Lung (tissue), 12 donors: Measurements from ENCODE around the gene SEMA5A. TPM values are rescaled to one million over a fixed set of nuclear protein-coding genes. Genes with fewer than 3 reads are reported as not detected.
A peak's percentile ranks its signal among the peaks of the same experiment; 100 is the strongest.

ENCODE experiments used
- ATAC-seq: fragments of 200-7000 bp; cut with Tn5 transposase; one replicate; pipeline ENCODE4 v1.9.1; 2020; ENCODE audit warnings: moderate number of reproducible peaks; ENCODE audit not compliant: insufficient read depth, low FRiP score
- DNase-seq, 3 donors: peaks; one replicate each; pipeline ENCODE4 v3.0.0-alpha.2; 2013 to 2017
- H3K27ac ChIP-seq, 2 donors: one replicate each; pipeline ENCODE4 v1.5.1; 2013; ENCODE audit warnings: mild to moderate bottlenecking in 2 of 2, moderate library complexity in 2 of 2, control low read depth in 1 of 2, inconsistent platforms in 1 of 2, low read depth in 1 of 2, low read length in 1 of 2
- H3K27me3 ChIP-seq, 3 donors: one replicate each; pipeline ENCODE4 v1.5.1; 2013; ENCODE audit warnings: low read length in 2 of 3; ENCODE audit not compliant: control insufficient read depth in 3 of 3, insufficient read depth in 3 of 3
- H3K36me3 ChIP-seq, 4 donors: one replicate each; pipeline ENCODE4 v1.5.1; 2013; ENCODE audit warnings: low read length in 4 of 4, mild to moderate bottlenecking in 1 of 4, moderate library complexity in 1 of 4; ENCODE audit not compliant: control insufficient read depth in 4 of 4, insufficient read depth in 4 of 4
- H3K4me1 ChIP-seq, 5 donors: one replicate each; pipeline ENCODE4 v1.5.1; 2013; ENCODE audit warnings: low read length in 5 of 5, mild to moderate bottlenecking in 2 of 5, moderate library complexity in 1 of 5; ENCODE audit not compliant: control insufficient read depth in 5 of 5, insufficient read depth in 5 of 5
- H3K4me3 ChIP-seq: one replicate; pipeline ENCODE4 v1.5.1; 2013; ENCODE audit warnings: mild to moderate bottlenecking, control low read depth, moderate library complexity
- H3K9ac ChIP-seq, 2 donors: one replicate each; pipeline ENCODE4 v1.5.1; 2013; ENCODE audit warnings: low read length in 2 of 2, control low read depth in 1 of 2; ENCODE audit not compliant: insufficient read depth in 1 of 2
- H3K9me3 ChIP-seq, 4 donors: one replicate each; pipeline ENCODE4 v1.5.1; 2013; ENCODE audit warnings: low read length in 3 of 4, mild to moderate bottlenecking in 1 of 4, moderate library complexity in 1 of 4; ENCODE audit not compliant: control insufficient read depth in 4 of 4, insufficient read depth in 3 of 4
- CTCF ChIP-seq: IDR thresholded peaks from 2 replicates; pipeline ENCODE4 v1.5.1; 2012; ENCODE audit warnings: mild to moderate bottlenecking; ENCODE audit errors: control extremely low read depth, extremely low read depth
- WGBS, 2 donors: extraction: QIAGEN DNeasy Blood & Tissue Kit; methylation state at CpG; one replicate each; pipeline ENCODE4 v1.1.7; 2013; 5-methylcytosine and 5-hydroxymethylcytosine counted together
- polyA plus RNA-seq, 2 donors: library from polyadenylated mRNA; stranded (reverse); fragments of 200-250 nt; gene quantifications; one replicate each; pipeline ENCODE4 v1.2.1, GENCODE V29; 2013
- total RNA-seq, 2 donors: library from RNA; depleted of rRNA in 1 of 2; stranded (reverse); fragments of >200 nt in 1 of 2; gene quantifications; one replicate each; pipeline ENCODE4 v1.2.1, GENCODE V29; 2014 to 2021
- donor health status: control.
- donor health status: control.
- donor health status: Bipolar disorder and iron deficiency.
- donor health status: healthy.
- donor health status: DM: yes; HTN: yes; CAD: no.

The SEMA5A gene
- total and polyA plus RNA-seq, 4 donors: 3.1 to 44.9 (median 13.7) TPM

- H3K9me3 ChIP-seq: no peaks in the 10 kb centered on the region
- H3K27ac ChIP-seq: no peak overlapping the region
- H3K36me3 ChIP-seq: no peaks in the 10 kb centered on the region
- DNase-seq: no peak
- no peak overlapping the region for H3K9ac ChIP-seq
- no peak overlapping the region for H3K4me3 ChIP-seq
- H3K27me3 ChIP-seq: no peaks in the 10 kb centered on the region
- no peak for ATAC-seq
- 96% methylated on average over 6 of the region's 6 CpGs for WGBS, 2 donors
- H3K4me1 ChIP-seq: no peaks in the 10 kb centered on the region
- no peak for TF ChIP-seq CTCF
Observed at GRCh38 chr5:9124838-9125237, 421.0 kb downstream of the SEMA5A start.

- H3K9me3 ChIP-seq: no peaks in the 10 kb centered on the region
- 63 to 76% methylated on average over 3 of the region's 3 CpGs for WGBS, 2 donors
- no peak for DNase-seq
- H3K36me3 ChIP-seq: no peaks in the 10 kb centered on the region
- H3K4me3 ChIP-seq: no peak overlapping the region
- no peaks in the 10 kb centered on the region for H3K4me1 ChIP-seq
- no peak for ATAC-seq
- no peak overlapping the region for H3K9ac ChIP-seq
- no peaks in the 10 kb centered on the region for H3K27me3 ChIP-seq
- TF ChIP-seq CTCF: no peak
- H3K27ac ChIP-seq: peak overlapping the region in 1 of 2 donors; percentile 11
Observed at GRCh38 chr5:9124071-9124470, 421.8 kb downstream of the SEMA5A start.

- Histone ChIP-seq H3K4me1 (no peaks in the 10 kb centered on the region), H3K27ac (no peak overlapping the region), H3K9me3 (no peaks in the 10 kb centered on the region), H3K4me3 (no peak overlapping the region), H3K36me3 (peaks cover 0 to 4% (median 1%) of the 10 kb centered on the region in 4 donors), H3K9ac (no peak overlapping the region), H3K27me3 (no peaks in the 10 kb centered on the region)
- DNase-seq: no peak
- no peak for ATAC-seq
- no peak for TF ChIP-seq CTCF
- 93 to 96% methylated on average over 16 of the region's 16 CpGs for WGBS, 2 donors
Observed at GRCh38 chr5:9122528-9122927, 423.3 kb downstream of the SEMA5A start.

GRCh38 chr5:9121597-9121996 lies 424.3 kb downstream of the SEMA5A start:
- 37 to 57% methylated on average over 1 of the region's 1 CpG for WGBS, 2 donors
- no peak for DNase-seq
- TF ChIP-seq CTCF: no peak

More at GRCh38 chr5:9121597-9121996, 424.3 kb downstream of the SEMA5A start:
- Histone ChIP-seq H3K27me3 (no peaks in the 10 kb centered on the region), H3K9me3 (no peaks in the 10 kb centered on the region), H3K4me3 (no peak overlapping the region), H3K36me3 (peaks cover 0 to 4% (median 2%) of the 10 kb centered on the region in 4 donors), H3K27ac (no peak overlapping the region), H3K9ac (no peak overlapping the region), H3K4me1 (no peaks in the 10 kb centered on the region)
- no peak for ATAC-seq
